Fibroblast of villous mesenchyme (primary cell): ENCODE data around the gene ZNF407. TPM values are rescaled to one million over a fixed set of nuclear protein-coding genes. Genes with fewer than 3 reads are reported as not detected.

Experiments used
- DNase-seq: peaks from one replicate; pipeline ENCODE4 v3.0.0-alpha.2; 2010; ENCODE audit warnings: low read depth
- H3K4me3 ChIP-seq: 2 replicates; pipeline ENCODE4 v1.5.1; 2011; ENCODE audit warnings: low read depth, mild to moderate bottlenecking, low read length
- CTCF ChIP-seq: IDR thresholded peaks from 2 replicates; pipeline ENCODE4 v1.5.1; 2012; ENCODE audit warnings: low read depth, mild to moderate bottlenecking, low read length; ENCODE audit not compliant: insufficient read depth
- total RNA-seq: library from RNA; depleted of rRNA; stranded (reverse); fragments of >200 nt; gene quantifications from 2 replicates; pipeline ENCODE4 v1.2.3, GENCODE V29; 2012

ZNF407 gene
- total RNA-seq, 1 donor = 22.0 TPM

DNA sequence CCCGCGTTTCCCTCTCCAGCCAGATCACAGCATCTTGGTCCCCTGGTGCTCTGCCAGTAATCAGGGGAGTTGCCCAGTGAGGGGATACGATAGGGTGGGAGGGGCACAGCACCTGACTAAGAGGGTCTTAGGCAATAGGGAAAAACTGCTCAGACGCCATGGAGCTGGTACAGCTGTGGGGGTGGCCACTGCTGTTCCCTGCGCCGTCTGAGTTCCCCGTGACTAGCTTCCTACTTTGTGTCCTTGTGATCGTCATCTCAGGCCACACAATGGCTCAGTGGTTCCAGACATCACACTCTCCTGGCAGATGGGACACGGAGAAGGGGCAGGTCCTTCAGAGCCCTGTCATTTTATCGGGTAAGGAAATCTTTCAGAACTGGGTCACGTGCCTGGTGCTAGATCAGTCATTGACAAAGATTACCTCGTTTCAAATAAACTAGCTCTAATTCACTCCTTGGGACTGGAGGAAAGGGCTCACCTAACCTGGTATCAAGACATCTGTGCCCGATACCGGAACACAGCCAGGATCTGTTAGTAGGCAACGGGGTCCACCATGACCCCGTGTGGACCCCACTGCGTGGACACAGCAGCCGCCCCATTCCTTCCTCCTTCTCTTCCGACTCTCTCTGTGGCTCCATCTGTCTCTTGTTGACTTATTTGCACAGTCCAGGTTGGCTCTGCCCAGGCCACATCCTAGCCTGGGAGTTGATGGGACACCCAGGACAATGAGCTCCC lies 509.7 kb downstream of the ZNF407 start:
- no peak for DNase-seq
- TF ChIP-seq CTCF = no peak

GRCh38 chr18:75107931-75108276 lies 510.2 kb downstream of the ZNF407 start:
- no peak for DNase-seq
- no peak for TF ChIP-seq CTCF
- H3K4me3 ChIP-seq = no peak overlapping the region

More for the DNA sequence above, 509.7 kb downstream of the ZNF407 start:
- no peak overlapping the region for H3K4me3 ChIP-seq

DNA sequence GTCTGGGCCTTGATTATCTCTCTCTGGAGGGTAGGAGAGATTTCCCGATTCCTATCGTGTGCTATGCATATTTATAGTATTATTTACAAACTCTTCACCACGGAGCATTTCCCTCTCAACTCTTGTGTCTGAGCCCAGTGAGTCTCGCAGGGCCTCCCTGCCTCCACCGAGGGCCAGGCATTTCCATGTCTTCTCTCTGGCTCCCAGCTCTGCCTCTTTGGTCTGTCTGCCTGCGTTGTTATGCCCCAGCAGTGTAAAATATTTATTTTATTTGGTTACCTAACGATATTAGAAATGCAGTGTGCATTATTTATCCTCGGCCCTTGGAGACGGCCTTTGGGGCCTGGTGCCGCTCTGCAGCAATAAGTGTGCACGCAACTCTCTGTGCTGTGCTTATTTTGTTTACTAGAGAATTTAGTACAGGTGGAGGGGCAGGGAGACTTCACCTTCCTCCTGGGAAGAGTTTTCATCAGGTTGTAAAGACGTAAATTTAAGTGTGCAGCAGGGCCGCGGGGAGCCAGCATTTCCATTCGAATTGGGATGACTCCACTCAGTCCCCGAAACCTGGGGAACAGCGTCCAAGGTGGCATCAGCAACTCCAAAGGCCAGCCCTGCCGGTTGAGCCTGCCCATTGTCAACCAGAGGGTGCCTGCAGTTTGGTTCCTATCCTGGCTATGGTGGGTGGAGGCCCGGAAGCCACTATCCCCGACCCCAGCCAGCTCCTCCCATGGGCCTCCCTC lies 511.1 kb downstream of the ZNF407 start:
- TF ChIP-seq CTCF = no peak
- no peak for DNase-seq
- no peak overlapping the region for H3K4me3 ChIP-seq

- H3K4me3 ChIP-seq = no peak overlapping the region
- TF ChIP-seq CTCF = no peak
- no peak for DNase-seq
Observed at GRCh38 chr18:75109319-75109691, 511.6 kb downstream of the ZNF407 start.

GRCh38 chr18:75109819-75110218 lies 512.1 kb downstream of the ZNF407 start:
- DNase-seq = no peak
- H3K4me3 ChIP-seq = no peak overlapping the region
- no peak for TF ChIP-seq CTCF

- no peak for TF ChIP-seq CTCF
- no peak for DNase-seq
- H3K4me3 ChIP-seq = no peak overlapping the region
Observed at GRCh38 chr18:75110311-75110710, 512.6 kb downstream of the ZNF407 start.
